ENCODE measurements around the gene ZNF830. TPM values are rescaled to one million over a fixed set of nuclear protein-coding genes. Genes with fewer than 3 reads are reported as not detected.

The ZNF830 gene
- total RNA-seq, 4 donors from 2014 or later, result 5.1 to 14.7 (median 9.1) TPM

GRCh38 chr17:34974794-34975785, 13.8 kb downstream of the ZNF830 start:
- Histone ChIP-seq H3K9me3 (no peaks in the 10 kb centered on the region), H3K36me3 (peaks cover 0 to under 1% (median 0%) of the 10 kb centered on the region in 3 donors), H3K4me1 (peaks cover 0 to 12% (median 2%) of the 10 kb centered on the region in 4 donors), H3K27me3 (no peaks in the 10 kb centered on the region), H3K4me3 (no peak overlapping the region), H3K27ac (no peak overlapping the region)
- DNase-seq (ENCODE audit: low spot score in 2 of 2), result no peak
- TF ChIP-seq POLR2A (IDR thresholded peaks at IDR 0.05), result no peak
- no peak for TF ChIP-seq CTCF (IDR thresholded peaks at IDR 0.05)
- no peak for TF ChIP-seq EP300 (IDR thresholded peaks at IDR 0.05)
- WGBS, 2 donors, result 82 to 89% methylated on average over 3 of the region's 3 CpGs

- Histone ChIP-seq H3K27ac (no peak overlapping the region), H3K27me3 (no peaks in the 10 kb centered on the region)
- WGBS, 2 donors, result 84 to 87% methylated on average over 7 of the region's 7 CpGs
These were observed 17.8 kb downstream of the ZNF830 start for GRCh38 chr17:34979153-34979552.

GRCh38 chr17:34979650-34980352, 18.5 kb downstream of the ZNF830 start:
- Histone ChIP-seq H3K4me3 (peak overlapping the region; percentile 82 to 97 (median 90)), H3K27me3 (no peaks in the 10 kb centered on the region), H3K9me3 (no peaks in the 10 kb centered on the region), H3K4me1 (peaks cover 0 to 39% (median 14%) of the 10 kb centered on the region in 4 donors), H3K36me3 (no peaks in the 10 kb centered on the region), H3K27ac (peak overlapping the region; percentile 93 to 100 (median 98))
- 11% methylated on average over 15 of the region's 15 CpGs for WGBS, 2 donors
- no peak for DNase-seq (ENCODE audit: low spot score in 2 of 2)
- no peak for TF ChIP-seq EP300 (IDR thresholded peaks at IDR 0.05)
- TF ChIP-seq CTCF (IDR thresholded peaks at IDR 0.05), result no peak
- TF ChIP-seq POLR2A (IDR thresholded peaks at IDR 0.05), result no peak

More at GRCh38 chr17:34979153-34979552, 17.8 kb downstream of the ZNF830 start:
- Histone ChIP-seq H3K4me3 (no peak overlapping the region), H3K36me3 (no peaks in the 10 kb centered on the region), H3K4me1 (peaks cover 0 to 39% (median 14%) of the 10 kb centered on the region in 4 donors), H3K9me3 (no peaks in the 10 kb centered on the region)
- no peak for TF ChIP-seq CTCF (IDR thresholded peaks at IDR 0.05)
- no peak for TF ChIP-seq EP300 (IDR thresholded peaks at IDR 0.05)
- TF ChIP-seq POLR2A (IDR thresholded peaks at IDR 0.05), result no peak
- no peak for DNase-seq (ENCODE audit: low spot score in 2 of 2)

- no peaks in the 10 kb centered on the region for H3K36me3 ChIP-seq
- no peaks in the 10 kb centered on the region for H3K9me3 ChIP-seq
- DNase-seq (ENCODE audit: low spot score in 2 of 2), result peak; percentile 83 to 89
- peaks cover 0 to 39% (median 14%) of the 10 kb centered on the region in 4 donors for H3K4me1 ChIP-seq
- WGBS, 2 donors, result 0 to 1% methylated on average over 5 to 23 of the region's 39 CpGs
- H3K4me3 ChIP-seq, result peak within 1 kb of the TSS; percentile 82 to 97 (median 90)
- peak within 1 kb of the TSS; percentile 93 to 100 (median 98) for H3K27ac ChIP-seq
- H3K27me3 ChIP-seq, result no peaks in the 10 kb centered on the region
- peak; percentile 22 to 64 for TF ChIP-seq POLR2A (IDR thresholded peaks at IDR 0.05)
- TF ChIP-seq EP300 (IDR thresholded peaks at IDR 0.05), result peak in 1 of 2 donors; percentile 86
- TF ChIP-seq CTCF (IDR thresholded peaks at IDR 0.05), result peak in 1 of 5 experiments; percentile 33
These were observed 19.0 kb downstream of the ZNF830 start, which contains the start of gene LIG3 for GRCh38 chr17:34980353-34980680. Gene LIG3, plus strand, starts transcription at chr17:34980512. Its CDS starts 2,494 bp downstream, at chr17:34983006.

Measured in tibial nerve (tissue), 4 donors.